HG02571 (cell line): ENCODE data around the gene FOXO6.
"Not testable (repeated sequence)": the region's sequence is repeated elsewhere in the genome, so short reads cannot be mapped to it uniquely, and the experiment has no call there.

Experiments
- ATAC-seq: cut with Tn5 transposase; IDR thresholded peaks from one replicate; pipeline ENCODE4 v1.9.1; 2021; ENCODE audit warnings: mild to moderate bottlenecking, moderate library complexity; ENCODE audit not compliant: unreplicated experiment

The FOXO6 gene

DNA sequence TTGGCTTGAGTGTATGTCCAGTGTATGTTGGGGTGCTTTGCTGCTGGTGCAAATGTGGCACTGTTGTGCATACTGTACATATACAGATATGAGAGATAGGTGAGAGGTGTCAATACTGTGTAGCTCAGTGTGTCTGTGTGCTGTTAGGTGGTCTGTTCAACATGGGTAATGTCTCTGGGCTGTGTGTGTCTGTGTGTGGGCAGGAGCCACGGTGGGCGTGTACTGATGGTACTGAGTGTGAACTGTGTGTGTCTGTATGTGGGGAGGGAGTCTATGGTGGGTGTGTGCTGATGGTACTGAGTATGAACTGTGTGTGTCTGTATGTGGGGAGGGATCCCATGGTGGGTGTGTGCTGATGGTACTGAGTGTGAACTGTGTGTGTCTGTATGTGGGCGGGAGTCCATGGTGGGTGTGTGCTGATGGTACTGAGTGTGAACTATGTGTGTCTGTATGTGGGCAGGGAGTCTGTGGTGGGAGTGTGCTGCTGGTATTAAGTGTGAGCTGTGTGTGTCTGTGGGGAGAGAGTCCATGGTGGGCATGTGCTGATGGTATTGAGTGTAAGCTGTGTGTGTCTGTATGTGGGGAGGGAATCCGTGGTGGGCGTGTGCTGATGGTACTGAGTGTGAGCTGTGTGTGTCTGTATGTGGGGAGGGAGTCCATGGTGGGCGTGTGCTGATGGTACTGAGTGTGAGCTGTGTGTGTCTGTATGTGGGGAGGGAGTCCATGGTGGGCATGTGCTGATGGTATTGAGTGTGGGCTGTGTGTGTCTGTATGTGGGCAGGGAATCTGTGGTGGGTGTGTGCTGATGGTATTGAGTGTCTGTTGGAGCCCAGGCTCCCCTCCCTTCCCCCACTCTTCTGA is 32.2 kb upstream of the FOXO6 start:
- ATAC-seq = no peak

- no peak for ATAC-seq
Observed at GRCh38 chr1:41329662-41330587, 31.3 kb upstream of the FOXO6 start.

GRCh38 chr1:41330588-41331545 is 30.4 kb upstream of the FOXO6 start:
- ATAC-seq = no peak

DNA sequence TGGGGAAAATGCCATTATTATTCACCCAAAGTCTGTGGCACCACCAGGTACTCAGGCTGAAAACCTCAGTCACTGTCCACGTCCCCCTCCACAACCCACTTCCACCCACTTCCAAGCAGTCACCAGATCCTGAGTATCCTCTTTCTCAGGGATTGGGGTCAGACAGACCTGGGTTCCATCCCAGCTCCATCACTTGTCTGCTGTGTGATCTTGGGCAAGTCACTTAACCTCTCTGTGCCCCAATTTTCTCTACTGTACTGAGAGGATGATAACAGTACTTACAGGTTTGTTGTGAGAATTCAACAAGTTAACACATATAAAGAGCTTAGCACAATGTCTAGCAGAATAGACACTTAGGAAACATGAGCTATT is 29.7 kb upstream of the FOXO6 start:
- no peak for ATAC-seq

DNA sequence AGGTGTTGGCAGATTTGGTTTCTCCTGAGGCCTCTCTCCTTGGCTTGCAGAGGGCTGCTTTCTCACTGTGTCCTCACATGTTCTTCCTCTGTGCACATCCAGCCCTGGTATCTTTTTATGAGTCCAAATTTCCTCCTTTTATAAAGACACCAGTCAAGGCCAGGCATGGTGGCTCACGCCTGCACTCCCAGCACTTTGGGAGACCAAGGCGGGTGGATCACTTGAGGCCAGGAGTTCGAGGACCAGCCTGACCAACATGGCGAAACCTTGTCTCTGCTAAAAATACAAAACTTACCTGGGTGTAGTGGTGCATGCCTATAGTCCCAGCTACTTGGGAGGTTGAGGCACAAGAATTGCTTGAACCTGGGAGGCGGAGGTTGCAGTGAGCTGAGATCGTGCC is 29.1 kb upstream of the FOXO6 start:
- ATAC-seq = not testable (repeated sequence)

DNA sequence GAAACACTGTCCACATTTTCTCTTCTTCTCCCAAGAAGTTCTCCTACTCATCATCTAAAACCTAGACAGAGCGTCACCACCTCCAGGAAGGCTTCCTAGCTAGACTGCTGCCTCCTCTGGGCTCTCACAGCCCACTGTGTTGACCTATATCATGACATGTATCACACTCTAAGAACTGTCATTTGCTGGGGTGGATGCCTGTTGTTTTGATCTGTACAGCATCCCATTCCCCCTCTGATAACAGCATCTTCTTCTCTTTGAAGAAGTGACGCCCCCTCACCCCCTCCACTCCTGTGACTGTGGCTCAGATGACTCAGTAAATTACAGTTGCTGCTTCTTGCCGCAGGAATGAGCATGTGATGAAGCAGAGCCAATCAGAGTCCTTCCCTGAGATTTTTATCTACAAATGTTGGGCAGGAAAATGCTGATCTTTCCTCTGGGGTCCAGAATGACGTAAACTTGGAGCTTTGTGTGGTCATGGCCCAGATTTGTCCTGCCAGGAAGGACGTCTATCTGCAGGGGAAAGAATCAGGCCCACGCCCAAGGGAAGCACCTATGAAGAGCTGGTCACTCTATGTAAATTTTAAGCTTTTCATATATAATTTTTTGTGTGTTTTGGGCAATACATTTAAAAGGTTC is 28.0 kb upstream of the FOXO6 start:
- ATAC-seq = no peak

- no peak for ATAC-seq
Observed at GRCh38 chr1:41338820-41339219, 22.4 kb upstream of the FOXO6 start.

- ATAC-seq = no peak
Observed at GRCh38 chr1:41340655-41341364, 20.4 kb upstream of the FOXO6 start.

- ATAC-seq = no peak
Observed at GRCh38 chr1:41341365-41341683, 19.9 kb upstream of the FOXO6 start.

GRCh38 chr1:41341772-41342562 is 19.3 kb upstream of the FOXO6 start:
- no peak for ATAC-seq

GRCh38 chr1:41342774-41343355 is 18.4 kb upstream of the FOXO6 start:
- no peak for ATAC-seq

DNA sequence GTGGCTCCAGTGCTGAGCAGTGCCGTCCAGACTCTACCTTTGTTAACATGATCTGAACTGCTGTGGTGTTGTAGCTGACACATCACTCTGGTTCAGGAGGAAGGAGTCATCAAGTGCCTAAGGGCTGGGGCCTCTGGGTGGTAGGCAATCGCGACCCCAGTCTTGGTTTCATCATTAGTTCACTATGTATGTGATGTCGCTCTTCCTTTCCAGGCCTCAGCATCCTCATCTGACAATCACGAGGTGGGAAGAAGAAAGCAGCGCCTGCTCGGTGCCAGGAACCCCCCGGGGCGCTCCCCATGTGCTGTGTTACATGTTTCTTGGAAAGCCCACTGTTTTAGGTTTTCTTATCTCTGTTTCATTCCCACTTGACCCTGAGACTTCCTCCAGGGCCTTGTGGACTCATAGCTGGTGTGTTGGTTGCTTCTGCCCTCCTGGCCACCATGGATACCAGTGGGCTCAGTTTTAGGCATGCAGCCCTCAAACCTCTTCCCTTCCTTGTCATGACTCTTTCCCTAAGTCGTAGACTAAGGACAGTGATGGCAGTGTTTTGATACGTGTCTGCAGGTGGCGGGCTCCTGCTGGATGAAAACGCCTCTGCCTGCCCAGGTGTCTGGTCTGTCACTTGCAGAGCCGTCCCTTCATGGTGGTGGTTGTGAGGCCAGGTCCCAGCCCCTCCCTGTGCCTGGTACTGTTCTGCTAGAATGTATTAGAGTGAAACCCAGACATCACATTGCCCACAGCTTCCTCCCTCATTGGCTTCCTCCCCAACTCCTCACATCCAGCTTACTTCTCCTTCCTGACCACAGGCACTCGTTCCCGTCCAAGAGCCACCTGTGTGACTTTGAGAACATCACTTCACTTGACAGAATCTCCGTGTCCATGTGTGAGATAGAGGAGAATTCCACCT is 17.2 kb upstream of the FOXO6 start:
- ATAC-seq = no peak

DNA sequence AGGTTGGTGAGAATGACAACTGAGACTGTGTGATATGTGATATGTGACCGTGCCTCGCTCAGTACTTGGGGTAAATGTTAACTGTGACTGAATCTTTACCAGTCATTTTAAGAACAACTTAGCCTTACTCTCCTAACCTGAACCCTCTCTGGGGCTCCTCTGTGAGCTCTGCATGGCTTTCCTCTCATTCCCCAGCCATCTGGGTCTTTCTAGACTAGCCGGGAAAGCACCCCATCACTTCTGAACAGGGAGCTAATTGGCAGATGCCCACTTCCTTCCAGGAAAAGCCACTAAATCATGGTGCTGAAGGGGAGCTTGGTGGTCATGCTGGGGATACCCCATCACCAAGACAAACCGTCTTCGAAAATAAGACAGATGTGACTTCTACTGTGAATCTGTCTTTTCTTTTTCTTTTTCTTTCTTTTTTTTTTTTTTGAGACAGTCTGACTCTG is 16.5 kb upstream of the FOXO6 start:
- ATAC-seq = no peak

- ATAC-seq = no peak
Observed at GRCh38 chr1:41345434-41346075, 15.7 kb upstream of the FOXO6 start.

- no peak for ATAC-seq
Observed at GRCh38 chr1:41347276-41347675, 14.0 kb upstream of the FOXO6 start.

DNA sequence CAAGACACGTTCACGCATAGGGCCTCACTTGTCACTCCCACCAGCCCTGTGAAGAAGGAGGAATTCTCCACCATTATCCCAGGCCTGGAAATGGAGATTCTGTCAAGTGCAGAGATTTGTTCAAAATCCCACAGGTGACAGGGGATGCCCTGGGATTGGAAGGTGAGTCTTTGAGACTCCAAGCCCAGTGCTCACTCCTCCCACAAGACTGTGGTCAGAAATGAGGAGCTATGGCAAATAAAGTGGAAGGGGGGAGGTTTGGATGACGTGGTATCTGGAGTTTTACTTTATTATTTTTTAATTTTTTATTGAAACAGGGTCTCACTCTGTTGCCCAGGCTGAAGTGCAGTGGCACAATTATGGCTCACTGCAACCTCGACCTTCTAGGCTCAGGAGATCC is 12.8 kb upstream of the FOXO6 start:
- ATAC-seq = no peak
